Dermis microvascular lymphatic vessel endothelial cell (primary cell): ENCODE results near the gene NCF2. TPM values are rescaled to one million over a fixed set of nuclear protein-coding genes. Genes with fewer than 3 reads are reported as not detected.

Experiments used
- DNase-seq, 2 donors: peaks; one replicate each; pipeline versions ENCODE4 v3.0.0 to v3.0.0-alpha.2; 2010; ENCODE audit warnings: low read depth in 2 of 2
- total RNA-seq: library from RNA; depleted of rRNA; stranded (reverse); fragments of >200 nt; gene quantifications from 2 replicates; pipeline ENCODE4 v1.2.1, GENCODE V29; 2014

The NCF2 gene
- total RNA-seq, 1 donor from 2014 or later = not detected

DNA sequence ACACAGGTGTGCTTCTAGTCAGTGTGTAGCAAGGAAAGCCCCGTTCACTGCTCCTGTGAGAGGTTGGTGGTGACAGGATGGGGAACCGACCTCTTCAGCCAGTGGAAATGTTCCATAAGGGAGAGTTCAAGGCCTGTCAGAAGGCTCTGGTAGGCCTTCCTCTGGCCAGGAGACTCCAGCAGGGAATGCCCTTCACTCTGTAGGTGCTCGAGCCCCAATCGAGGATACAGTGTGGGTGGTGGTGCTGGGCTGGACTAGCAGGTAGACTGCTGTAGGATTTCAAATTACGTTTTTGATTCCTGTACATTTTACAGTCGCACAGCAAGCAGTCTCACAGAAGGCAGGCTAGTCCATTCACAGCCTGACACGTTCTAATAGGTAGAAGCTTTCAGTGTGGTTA, 37.8 kb downstream of the NCF2 start:
- DNase-seq = no peak

- no peak for DNase-seq
Observed at GRCh38 chr1:183551924-183552323, 38.3 kb downstream of the NCF2 start.

- no peak for DNase-seq
Observed at GRCh38 chr1:183550915-183551314, 39.3 kb downstream of the NCF2 start.

DNA sequence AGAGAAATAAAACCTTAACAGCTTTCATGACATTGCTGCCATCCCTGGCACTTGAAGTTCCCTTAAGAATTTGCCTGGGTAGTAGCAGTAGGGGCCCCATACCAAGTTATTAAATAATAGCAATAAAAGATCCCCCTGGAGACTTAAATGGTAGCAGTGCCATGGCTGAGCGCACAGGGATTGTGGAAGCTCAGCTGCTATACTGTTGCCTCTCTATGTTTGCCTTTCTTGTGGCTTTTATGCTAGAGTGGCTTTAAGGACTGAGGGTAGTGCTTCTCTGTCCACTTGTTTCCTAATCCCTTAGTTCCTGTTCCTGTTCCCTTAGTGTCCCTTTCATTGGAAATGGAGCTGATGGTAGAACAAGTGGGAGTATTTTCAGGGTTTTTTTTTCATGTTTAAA, 42.1 kb downstream of the NCF2 start:
- no peak for DNase-seq

GRCh38 chr1:183546427-183546826, 43.8 kb downstream of the NCF2 start:
- DNase-seq = no peak

- no peak for DNase-seq
Observed at GRCh38 chr1:183544598-183545297, 45.5 kb downstream of the NCF2 start.

GRCh38 chr1:183543619-183544204, 46.5 kb downstream of the NCF2 start:
- DNase-seq = peak; percentile 40 to 77

DNA sequence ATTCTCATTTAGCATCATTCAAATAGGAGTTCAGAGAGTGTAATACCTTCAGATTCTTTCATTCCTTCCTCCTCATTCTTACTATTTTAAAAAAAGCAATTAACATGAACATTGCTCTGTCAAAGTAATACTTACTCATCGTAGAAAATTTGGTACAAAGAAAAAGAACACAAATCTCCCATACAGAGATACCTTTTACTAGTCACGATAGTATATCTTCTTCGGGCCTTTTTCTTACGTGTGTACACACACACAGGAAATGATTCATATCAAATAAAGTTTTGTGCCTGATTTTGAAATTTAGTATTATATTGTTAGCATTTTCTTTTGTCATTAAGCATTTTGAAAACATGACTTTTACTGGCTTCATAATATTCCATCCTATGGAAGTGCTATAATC, 52.9 kb downstream of the NCF2 start:
- no peak for DNase-seq

DNA sequence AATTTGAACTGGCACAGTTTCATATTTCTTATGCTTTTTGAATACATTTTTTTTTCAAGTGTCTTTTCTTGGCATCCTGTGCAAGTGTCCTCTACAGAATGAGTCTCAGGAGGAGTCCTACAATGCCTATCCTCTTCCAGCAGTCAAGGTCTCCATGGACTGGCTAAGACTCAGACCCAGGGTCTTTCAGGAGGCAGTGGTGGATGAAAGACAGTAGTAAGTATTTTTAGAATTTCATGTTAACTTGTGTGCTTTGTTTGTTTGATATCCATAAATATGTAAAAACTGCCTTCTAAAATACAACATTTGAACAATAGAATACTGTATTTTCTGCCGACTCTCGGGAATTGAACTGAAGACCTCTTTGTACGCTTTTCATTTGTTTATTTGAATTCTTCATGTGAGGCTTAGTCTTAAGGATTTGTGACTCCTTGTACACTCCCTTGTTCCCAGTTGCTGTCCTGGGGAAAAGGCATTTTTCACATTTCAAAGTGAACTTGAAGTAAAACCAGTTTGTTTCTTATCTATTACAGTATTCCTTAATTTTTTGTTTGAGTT, 56.6 kb downstream of the NCF2 start:
- DNase-seq = no peak

DNA sequence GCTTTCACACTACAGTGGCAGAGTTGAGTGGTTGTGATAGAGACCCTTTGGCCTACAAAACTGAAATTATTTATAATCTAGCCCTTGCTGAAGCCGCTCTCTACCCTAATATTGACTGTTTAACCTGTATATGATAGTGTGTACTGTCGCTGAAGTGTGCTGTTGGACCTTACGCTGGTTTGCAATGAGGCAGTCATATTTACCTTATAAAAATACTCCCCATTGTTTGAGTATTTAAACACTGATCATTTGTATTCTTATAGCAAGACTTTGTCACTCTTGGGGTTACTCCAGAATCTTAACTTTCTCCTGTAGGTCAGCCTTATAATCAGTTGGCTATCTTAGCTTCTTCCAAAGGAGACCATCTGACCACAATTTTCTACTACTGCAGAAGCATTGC, 61.7 kb downstream of the NCF2 start:
- no peak for DNase-seq

DNA sequence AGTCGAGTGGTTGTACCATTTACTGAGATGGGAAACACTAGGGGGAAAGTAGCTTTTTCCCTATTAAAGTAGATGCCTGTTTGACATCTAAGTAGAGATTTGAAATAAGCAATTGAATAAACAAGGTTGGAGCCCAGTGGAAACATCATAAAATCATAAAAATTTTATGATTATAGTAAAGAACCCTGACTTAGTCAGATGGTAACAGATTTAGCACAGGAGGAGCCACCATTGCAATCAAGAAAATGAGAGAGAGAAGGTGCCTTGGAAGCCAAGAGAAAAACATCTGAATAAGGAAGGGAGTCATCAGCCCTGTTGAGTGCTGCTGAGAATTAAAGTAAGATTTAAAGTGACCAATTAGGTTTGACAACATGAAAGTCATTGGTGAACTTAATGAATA, 68.2 kb downstream of the NCF2 start:
- DNase-seq = no peak

GRCh38 chr1:183520379-183520778, 69.9 kb downstream of the NCF2 start:
- peak in 1 of 2 donors; percentile 35 for DNase-seq

DNA sequence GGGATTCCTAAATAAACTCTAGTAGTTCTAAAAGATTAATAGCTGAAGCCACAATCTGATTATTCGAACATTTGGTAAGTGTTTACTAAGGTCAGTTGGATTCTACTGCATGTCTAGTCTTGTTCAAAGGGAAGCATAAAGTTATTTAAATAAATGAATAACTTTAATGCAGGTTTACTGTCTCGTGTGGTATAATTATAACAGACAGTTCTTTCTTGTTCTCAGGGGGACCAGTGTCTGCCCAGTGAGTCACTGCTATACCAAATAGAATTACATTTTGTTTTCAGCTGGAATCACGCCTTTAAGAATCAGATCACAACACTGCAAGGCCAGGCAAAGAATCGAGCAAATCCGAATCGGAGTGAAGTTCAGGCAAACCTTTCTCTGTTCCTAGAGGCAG, 72.9 kb downstream of the NCF2 start:
- no peak for DNase-seq

DNA sequence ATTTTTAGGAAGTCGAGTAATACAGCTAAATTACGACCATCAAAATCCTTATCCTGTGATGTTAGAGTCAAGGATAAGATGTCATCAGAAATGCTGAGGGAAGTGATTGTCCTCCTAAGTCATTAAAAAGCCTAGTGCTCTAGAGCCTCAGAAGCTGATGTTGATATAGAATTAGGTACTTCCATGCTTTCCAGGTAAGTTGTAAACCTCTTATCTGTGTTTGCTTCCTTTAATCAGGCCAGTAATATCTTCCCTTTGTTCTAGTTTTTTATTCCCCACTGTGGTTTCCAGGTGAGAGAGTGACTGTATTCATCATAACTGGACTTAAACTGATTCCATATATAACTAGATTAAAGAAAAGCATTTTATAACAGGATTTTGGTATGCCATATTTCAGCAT, 73.5 kb downstream of the NCF2 start:
- DNase-seq = no peak

- DNase-seq = peak in 1 of 2 donors; percentile 71
Observed at GRCh38 chr1:183515002-183515689, 75.1 kb downstream of the NCF2 start.

- no peak for DNase-seq
Observed at GRCh38 chr1:183514235-183514634, 76.0 kb downstream of the NCF2 start.

DNA sequence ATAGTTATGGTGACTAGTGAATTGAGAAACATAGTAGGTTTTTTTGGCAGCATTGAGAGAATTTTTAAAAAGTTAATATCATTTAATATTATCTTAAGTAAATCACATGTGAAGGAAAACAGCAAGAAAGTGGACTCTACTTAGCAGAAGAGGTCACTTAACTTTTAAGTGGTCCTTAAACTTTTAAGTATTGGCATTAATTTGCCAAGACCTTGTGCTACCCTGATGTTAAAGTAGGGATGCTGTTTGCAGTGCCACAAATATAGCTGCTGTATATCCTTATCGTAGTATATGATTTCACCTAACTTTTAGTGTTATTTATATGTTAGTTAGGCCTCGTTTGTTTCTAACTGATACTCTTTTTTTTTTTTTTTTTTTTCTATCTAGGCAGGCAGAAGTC, 77.8 kb downstream of the NCF2 start:
- DNase-seq = no peak

- DNase-seq = no peak
Observed at GRCh38 chr1:183508694-183509093, 81.6 kb downstream of the NCF2 start.

DNA sequence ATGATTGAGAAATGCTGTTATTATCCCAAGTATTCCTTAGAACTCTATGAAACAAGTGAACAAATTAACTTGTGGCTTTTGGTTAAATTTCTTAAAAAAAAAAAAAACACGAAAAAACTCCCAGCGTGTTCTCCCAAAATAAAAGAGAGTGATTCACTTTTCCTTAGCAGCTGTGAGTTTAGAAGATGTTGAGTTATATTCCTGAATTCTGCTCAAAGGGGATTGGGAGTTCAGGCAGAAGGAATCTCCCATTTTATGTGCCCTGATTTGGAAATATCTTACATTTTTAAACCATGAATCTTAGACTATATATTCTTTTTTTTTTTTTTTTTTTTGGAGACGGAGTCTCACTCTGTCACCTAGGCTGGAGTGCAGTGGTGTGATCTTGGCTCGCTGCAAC, 83.7 kb downstream of the NCF2 start:
- no peak for DNase-seq
